Dedifferentiated amniotic fluid mesenchymal stem cell (primary cell): ENCODE data around the gene ITPRID2.
A peak's percentile ranks its signal among the peaks of the same experiment; 100 is the strongest.

Experiments used
- DNase-seq: peaks from one replicate; pipeline ENCODE4 v3.0.0-alpha.2; 2016; ENCODE audit errors: extremely low spot score

Gene ITPRID2

DNA sequence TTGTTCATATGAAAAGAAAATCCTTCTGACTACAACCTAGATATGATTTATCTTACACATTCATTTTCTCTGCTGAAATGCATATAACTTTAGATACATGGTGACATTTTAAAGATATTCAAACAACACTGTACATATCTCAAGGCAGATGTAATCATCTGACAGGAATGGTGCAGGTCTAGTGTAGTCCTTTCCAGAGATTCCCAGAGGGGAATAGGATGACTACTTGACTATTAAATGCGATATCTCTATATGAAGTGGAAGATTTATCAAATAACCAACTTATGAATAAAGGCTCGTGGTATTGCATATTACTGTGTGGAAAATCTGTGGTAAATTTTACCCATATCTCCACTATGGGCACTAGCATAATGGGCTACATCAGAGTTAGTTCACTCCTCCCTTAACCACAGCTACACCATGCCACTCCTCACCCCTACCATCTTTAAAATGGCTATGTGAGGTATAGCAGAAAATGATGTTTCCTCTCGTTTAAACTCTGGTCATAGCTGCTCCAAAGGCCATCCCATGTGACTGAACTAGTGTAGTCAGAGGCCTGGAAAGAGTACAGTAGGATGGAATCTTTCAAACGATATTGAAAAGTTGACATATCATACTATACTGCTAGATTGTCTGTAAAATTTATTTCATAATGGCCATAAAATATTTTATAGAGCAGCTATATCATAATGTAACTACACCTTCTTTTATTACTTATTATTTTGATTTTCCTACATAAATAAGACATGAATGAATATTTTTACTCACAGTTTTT is 9.1 kb upstream of the ITPRID2 start:
- no peak for DNase-seq

DNA sequence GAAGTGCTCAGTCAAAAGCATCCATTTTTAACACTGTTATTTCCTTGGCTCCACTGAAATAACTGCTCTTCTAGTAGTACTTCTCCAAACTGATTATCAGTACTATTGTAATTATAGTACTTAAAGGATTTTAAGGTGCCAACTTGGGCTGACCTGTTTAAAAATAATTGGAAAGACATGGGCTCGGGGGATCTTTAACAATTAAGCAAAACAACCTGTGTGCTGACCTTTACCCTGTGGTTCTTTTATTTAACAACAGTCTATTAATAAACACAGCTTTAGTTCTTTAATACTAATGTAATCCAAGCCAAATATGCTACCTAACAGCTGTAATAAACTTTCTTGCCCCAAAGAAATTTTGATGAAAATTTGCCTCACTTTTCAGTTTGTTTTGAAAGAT is 6.9 kb upstream of the ITPRID2 start:
- no peak for DNase-seq

DNA sequence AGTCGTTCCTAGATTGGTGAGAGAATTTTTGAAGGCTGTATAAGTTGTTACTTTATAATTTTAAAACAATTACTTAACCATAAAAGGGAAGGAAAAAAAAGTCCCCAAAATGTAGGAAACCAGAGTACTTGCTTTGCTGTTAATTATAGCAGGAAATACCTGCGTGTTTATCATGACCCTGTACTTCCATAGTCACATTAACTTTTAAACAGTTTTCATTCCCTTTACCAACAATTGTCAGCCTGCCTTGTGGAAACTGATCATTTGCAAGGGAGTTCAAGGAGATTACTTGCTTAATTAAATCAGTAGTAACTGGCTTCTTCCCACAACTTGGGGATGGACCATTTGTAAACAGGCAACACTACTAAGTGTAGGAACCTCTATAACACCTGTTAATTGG is 6.4 kb upstream of the ITPRID2 start:
- no peak for DNase-seq

DNA sequence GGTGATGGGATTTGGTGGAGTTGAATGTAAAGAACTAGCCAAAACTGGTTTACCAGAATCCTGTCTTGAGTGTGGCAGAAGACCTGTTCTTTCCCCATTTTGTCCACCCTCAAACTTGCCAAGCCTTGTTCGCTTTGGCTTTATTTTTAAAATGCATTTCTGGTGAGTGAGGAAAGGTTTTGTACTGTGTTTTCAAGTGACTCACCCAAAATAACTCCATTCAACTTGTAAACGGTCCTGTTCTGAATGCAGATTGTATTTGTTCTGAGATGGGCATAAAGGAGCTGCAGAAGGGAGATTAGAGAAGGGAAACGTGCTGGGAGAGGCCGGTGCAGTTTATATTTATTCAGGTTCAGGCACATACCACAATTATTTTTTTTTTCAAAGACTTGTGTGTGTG is 5.3 kb upstream of the ITPRID2 start:
- DNase-seq = no peak

DNA sequence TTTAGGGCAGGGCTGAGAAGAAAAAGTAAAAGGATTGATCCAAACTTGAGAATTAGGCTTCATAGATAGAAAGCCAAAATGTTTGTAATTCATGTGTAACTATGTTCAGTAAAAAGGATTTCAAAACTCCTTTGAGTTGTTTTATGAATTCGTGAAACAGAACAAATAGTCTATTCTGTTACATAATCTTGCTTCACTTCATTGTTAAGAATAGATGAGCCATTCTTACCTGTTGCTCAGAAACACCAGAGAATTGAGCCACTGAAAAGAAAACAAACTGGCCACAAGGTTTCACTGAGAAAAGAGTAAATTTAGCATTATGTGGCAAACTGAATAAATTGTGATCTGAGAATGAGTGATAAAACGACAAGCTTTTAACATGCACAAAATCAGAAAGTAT is 4.5 kb upstream of the ITPRID2 start:
- DNase-seq = no peak

DNA sequence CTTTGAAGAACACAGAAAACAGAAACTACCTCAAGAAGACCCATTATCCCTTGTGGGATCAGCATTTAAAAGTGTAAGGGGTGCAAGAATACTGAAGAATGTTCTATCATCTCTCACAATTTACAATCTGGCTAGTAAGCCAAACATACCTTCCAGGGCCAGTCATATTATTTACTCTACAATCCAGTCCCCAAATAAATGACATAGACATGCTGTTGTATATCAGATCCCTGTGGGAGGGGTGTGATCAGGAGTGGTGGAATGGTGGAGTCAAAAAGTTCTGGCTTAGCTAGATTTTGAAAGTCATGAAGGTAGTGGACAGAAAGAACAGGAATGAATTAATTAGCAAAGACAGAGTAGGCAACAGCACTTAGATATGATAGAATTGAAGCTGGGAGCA is 1.8 kb upstream of the ITPRID2 start:
- no peak for DNase-seq

DNA sequence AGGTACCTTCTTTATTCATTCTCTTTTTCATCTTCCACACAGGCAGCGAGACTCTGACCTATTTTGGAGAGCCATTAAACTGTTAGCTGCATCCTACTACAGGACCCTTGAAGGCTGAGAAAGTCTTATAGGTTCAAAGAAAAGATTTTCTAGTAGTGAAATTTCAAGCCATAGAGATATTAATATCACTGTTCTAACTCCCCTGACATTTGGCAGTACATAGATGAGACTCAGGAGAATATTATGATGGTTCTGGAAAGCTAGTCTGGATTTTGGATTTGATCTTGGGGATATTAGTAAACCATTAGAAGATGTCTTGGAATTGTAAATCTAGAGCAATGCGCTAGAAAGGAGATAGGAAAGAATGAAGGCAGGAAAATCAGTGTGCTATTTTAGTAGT is 1.3 kb upstream of the ITPRID2 start:
- no peak for DNase-seq

DNA sequence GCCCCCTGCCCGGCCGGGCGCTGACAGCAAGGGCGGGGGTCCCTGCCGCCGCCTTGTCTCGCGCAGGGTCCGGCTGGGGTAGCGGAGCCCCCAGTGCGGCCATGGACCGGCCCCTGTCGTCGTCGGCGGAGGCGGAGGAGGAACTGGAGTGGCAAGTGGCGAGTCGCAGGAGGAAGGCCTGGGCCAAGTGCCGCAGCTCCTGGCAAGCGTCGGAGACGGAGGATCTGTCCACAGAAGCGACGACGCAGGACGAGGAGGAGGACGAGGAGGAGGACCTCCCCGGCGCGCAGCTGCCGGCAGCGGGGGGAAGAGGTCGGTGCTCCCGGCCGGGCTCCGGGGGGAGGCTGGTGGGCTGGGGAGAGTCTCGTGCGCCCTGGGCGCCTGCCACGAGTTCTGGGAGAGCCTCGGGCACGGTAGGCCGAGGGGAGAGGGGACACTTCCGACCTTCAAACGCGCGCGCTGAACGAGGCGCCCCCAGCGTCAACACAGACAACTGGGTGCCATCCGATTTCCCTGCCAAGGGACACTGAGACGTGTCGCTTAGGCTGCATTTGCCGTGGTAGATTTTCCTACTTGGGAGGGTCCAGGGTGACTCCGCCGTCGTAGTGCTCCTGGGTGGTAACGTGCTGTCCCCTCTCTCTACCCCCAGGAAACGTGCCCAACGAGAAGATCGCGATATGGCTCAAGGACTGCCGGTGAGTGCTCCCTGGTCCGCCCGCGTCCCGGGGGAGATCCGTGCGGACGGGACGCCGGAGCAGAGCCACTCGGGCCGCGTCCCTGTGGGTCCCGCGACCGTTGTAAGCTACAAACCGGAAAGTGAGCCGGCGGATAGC is 652 bp downstream of the ITPRID2 start:
- peak; percentile 36 for DNase-seq

DNA sequence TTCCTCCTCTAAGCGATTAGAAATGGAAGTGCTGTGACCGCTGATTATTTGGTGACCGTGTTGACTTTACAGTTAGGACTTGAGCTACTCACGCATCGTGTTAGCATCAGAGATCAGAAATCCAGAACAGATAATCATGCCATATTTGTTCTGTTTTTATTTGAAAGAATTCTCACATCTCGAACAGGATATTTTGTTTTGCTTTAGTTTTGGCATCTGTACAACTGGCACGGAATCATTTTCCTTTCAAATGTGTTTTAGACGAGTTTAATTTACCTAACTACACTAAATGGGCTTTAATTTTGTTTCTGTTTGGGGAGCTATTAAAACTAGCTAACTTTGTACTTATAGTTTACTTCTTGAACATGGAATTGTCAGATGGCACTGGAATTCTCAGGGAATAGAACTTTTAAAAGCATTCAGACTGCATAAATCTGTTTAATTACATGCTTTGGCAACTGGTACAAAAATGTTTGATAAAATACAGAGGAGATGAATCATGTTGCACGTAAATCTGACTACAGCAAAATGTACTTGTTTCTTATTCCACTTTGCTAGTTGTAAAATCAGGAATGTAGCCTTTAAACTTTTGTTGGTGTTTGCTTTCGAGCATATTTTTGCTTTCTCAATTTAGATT is 1.4 kb downstream of the ITPRID2 start:
- DNase-seq = peak; percentile 30

DNA sequence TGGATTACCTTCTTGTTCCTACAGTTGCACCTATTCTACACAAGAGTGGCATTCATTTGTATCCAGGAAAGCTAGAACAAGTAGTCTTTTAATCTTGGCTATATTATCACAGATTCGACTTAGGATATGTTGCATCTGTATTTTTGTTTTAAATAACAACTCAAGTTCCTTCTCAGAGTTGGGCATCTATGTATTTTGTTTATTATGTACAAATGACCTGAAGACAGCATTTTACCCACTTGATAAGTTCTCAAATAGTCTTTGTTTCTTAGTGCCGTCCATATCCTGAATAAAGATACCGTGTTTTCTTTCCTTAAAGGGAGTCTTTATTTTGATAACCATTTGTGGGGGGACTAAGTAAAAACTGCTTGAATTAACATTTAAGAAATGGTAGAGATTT is 2.9 kb downstream of the ITPRID2 start:
- DNase-seq = no peak

DNA sequence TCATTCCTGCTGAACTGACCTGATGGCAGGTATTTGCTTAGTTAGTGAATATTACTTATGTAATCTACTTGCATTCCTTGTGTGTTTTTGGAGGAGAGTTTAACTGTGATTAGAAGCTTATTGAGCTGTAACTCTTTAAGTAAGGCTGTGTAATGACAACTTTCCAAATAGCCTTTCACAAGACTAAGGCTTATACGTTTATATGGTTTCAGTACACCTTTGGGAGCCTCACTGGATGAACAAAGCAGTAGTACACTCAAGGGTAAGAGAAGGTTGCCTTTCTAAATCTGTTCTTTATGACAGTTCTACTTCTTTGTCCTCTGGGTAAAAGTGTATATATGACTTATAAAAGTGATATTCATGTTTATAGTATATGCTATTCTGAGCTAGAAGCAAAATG is 4.3 kb downstream of the ITPRID2 start:
- no peak for DNase-seq

DNA sequence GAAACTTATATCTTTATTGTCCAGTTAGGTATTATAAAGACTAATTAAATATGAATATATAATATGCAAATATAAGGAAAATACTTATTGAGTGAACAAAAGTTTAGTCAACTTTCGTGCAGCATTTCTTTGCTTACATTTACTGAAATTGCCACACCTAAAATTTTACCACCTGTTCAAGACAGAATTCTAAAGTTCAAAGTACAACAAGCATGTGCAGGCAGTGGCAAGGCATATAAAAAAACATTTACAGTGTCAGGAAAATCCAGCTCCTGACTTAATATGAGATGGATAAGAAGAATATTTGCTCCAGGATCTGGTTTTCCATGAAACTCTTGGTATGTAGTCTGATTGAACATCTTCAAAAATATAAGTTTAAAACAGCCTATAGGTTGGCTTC is 4.8 kb downstream of the ITPRID2 start:
- no peak for DNase-seq

DNA sequence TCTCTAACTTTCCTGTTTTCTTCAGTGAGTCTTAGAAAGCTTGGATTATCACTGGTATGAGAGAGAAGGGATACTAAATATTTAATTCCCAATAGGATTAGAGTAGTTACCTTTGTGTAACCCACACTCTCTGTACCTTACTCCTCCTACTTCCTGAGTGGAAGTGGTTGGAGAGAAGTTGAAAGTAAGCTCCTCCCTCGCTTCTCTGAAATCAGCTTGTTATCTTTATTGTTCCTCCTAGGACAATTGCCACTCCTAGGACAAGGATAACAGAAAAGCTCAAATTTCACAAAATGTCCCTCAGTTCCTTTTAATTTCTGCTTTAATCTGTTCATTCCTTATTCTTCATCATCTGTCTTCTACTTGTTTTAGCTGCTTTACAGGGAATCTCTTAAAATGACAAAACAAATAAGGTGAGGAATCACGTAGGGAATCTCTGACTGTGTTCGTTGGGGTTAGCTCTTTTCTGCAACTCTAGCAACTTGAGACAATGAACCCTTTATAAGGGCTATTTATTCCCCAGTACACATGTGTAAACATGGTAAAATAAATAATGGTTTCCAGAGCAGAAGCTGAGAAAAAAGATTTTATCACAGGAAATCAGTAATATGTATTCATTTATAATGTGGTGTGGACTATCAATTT is 8.6 kb downstream of the ITPRID2 start:
- DNase-seq = no peak

DNA sequence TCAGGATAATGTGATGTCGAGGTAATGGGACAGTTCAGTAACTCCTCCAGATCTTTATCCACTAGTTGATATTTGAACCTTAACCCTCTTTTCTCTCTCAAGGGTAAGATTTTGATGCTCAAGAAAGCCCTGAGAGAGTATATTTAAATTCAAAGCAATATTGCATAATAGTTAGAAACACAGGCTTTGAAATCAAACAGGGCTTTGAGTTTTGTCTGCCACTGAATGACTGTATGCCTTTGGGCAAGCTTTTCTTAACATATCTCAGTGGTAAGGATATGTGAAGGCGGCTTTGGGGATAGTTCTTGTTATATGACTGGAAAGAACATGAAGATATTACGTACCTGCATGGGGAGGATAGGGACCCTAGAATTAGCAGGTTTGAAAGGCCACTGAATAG is 11.1 kb downstream of the ITPRID2 start:
- no peak for DNase-seq

DNA sequence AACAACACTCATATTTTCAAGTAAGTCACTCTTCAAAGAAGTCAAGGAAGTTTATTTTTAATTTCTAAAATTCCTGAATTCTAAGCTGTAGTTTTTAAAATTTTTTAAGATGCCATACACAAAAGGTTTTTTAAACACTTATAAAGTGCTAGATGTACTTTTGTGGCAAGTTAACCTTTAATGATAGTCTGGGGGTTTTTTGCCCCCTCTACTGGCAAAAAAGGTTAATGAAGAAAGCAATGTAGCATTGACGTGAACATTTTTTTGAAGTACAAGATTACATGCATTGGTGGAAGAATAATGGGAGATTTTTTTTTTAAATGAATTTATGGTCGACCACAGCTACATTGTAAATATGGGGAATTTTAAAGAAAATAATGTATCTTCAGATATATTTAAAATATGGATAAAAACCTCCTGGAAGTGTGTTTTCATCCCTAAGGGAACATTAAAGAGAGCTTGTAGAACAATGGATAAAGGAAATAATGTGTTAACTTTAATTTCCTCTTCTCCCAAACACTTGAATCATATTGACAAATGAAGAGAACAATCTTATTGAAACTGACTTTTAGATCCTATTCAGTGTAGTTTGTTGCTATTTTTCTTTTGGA is 12.6 kb downstream of the ITPRID2 start:
- no peak for DNase-seq

DNA sequence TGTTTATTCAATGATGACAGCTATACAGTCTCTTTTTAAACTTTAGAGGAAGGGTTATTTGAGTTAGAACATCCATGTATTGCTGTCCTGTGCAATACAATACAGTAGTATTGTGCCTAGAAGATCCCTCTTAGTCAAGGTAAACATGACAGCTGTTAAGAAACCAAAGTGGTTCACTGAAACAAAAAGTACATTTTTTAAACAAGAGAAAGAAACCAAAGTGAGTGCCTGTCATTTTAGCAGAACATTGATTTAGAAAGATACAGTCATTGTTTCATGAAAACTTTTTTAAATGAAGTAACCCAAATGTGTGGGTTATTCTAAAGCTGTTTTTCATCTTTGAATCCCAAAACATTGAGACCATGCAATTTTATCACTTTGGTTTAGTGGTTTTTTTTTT is 15.5 kb downstream of the ITPRID2 start:
- DNase-seq = no peak

DNA sequence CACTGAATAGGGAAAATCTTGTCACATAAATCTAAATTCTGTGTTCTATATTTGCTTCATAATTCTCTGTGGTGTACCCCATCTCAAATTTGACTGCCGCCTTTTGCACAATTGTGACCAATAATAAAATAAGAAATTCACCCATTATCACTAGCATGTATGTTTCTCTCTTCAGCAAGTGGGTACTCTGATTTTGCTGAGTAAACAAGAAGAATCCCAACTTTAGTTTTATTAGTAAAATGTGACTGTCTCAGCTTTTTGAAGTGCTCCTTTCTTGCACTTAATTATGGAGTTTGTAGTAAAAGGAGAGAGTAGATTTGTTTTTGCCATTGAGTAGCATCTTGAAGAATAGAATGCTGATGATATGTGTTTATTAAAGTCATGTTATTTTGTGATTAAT is 16.1 kb downstream of the ITPRID2 start:
- DNase-seq = no peak

DNA sequence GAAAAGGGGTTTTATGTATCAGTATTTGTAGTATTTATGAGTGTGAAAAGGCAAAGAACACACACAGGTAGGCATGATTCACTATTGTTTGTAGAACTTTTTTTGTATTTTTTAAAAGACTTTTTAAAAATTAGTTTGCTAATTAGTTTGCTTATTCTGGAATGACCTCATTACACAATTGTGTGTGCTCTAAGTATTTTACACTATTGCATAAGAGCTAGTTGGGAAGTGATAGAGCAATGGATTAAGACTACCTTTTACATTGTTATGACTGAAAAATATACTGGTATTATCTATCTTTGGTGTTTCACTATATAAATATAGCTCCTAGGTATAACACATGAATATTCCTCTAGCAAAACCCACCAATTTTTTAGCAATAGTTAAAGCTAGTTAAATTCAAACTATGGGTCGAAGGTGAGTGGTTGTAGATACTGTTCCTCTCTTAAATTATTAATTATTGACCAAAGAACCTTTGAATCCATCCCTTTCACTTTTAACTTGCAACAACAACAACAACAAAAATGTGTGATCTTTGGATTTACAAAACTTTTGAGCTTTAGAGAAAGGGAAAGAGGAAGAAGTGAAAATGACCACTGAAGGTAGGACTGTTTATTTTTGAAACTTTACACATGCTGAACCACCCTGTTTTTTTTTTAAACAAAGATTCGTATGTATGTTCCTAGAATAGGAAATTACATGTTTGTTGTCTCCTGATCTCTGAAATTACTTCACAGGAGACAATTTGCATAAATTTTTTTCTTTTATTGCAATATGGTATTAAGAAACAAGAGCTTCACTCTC is 18.7 kb downstream of the ITPRID2 start:
- no peak for DNase-seq

DNA sequence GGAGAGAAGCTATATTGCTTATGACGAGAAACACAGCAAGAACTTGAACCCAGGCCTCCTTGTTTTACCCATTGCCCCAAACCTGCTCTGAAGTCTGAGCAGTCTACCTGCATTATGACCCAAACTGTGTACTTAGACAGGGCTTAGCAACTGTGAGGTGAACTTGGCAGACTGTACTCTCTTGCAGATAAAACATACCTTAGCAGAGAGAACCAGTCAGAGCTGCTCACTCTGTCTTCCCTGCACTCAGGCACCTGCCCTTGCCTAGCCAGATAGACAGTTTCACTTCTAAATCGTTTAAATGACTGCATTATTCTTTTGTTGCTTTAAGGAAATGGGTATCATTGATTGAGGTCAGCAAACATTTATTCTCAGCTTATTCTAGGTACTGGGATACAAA is 20.3 kb downstream of the ITPRID2 start:
- DNase-seq = no peak

DNA sequence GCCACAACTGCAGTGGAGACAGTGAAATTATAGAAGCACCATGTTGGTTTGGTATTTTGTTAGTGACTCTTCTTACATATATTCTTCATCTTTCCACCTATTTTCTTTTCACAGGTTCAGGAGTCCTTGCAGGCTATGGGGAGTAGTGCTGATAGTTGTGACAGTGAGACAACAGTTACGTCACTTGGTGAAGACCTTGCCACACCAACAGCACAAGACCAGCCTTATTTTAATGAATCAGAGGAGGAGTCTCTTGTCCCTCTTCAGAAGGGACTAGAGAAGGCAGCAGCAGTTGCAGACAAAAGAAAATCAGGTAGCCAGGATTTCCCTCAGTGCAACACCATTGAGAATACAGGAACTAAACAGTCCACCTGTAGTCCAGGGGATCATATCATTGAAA is 23.6 kb downstream of the ITPRID2 start:
- no peak for DNase-seq
